MM.1S (cell line): Measurements from ENCODE around the gene ZBTB42.

Source experiments
- DNase-seq: peaks from one replicate; pipeline ENCODE4 v3.0.0-alpha.2; 2015
- H2AFZ ChIP-seq: fragments of 300-600 bp; sonication (generic); 2 replicates; pipeline ENCODE4 v1.6.0; 2016; ENCODE audit warnings: antibody characterized with exemption, low read length
- H3F3A ChIP-seq: fragments of 300-600 bp; sonication (generic); 2 replicates; pipeline ENCODE4 v1.6.1; 2016; ENCODE audit warnings: mild to moderate bottlenecking, antibody characterized with exemption, low read length, moderate library complexity, mixed read lengths; ENCODE audit not compliant: insufficient read depth
- H3K27ac ChIP-seq: fragments of 300-600 bp; sonication (generic); 2 replicates; pipeline ENCODE4 v1.5.1; 2016; ENCODE audit warnings: mild to moderate bottlenecking, low read length
- H3K27me3 ChIP-seq: fragments of 300-600 bp; sonication (generic); replicated peaks from 2 replicates; pipeline ENCODE4 v1.6.0; 2016; ENCODE audit warnings: low read length; ENCODE audit not compliant: insufficient read depth
- H3K36me3 ChIP-seq: fragments of 300-600 bp; sonication (generic); replicated peaks from 2 replicates; pipeline ENCODE4 v1.6.1; 2016; ENCODE audit warnings: mild to moderate bottlenecking, low read length, mixed read lengths; ENCODE audit not compliant: insufficient read depth
- H3K4me1 ChIP-seq: fragments of 300-600 bp; sonication (generic); 2 replicates; pipeline ENCODE4 v1.6.1; 2016; ENCODE audit warnings: low read length, mixed read lengths
- H3K4me2 ChIP-seq: fragments of 300-600 bp; sonication (generic); 2 replicates; pipeline ENCODE4 v1.6.0; 2016; ENCODE audit warnings: low read depth, low read length
- H3K4me3 ChIP-seq: fragments of 300-600 bp; sonication (generic); 2 replicates; pipeline ENCODE4 v1.5.1; 2016; ENCODE audit warnings: low read length, mixed read lengths
- H3K79me2 ChIP-seq: fragments of 300-600 bp; sonication (generic); 2 replicates; pipeline ENCODE4 v1.6.1; 2016; ENCODE audit warnings: mixed run types, low read length, mixed read lengths
- H3K9ac ChIP-seq: fragments of 300-600 bp; sonication (generic); 2 replicates; pipeline ENCODE4 v1.6.1; 2016; ENCODE audit warnings: low read length, mixed read lengths
- H3K9me2 ChIP-seq: fragments of 300-600 bp; sonication (generic); replicated peaks from 2 replicates; pipeline ENCODE4 v1.6.1; 2016; ENCODE audit warnings: mild to moderate bottlenecking, low read length, mixed read lengths; ENCODE audit not compliant: insufficient read depth
- H3K9me3 ChIP-seq: fragments of 300-600 bp; sonication (generic); replicated peaks from 2 replicates; pipeline ENCODE4 v1.6.1; 2016; ENCODE audit warnings: mild to moderate bottlenecking, low read length, mixed read lengths; ENCODE audit not compliant: insufficient read depth
- H4K20me1 ChIP-seq: fragments of 300-600 bp; sonication (generic); 2 replicates; pipeline ENCODE4 v1.6.1; 2016; ENCODE audit warnings: mild to moderate bottlenecking, low read length, moderate library complexity, mixed read lengths; ENCODE audit not compliant: insufficient read depth
- CTCF ChIP-seq: fragments of 300-600 bp; sonication (generic); IDR thresholded peaks from 2 replicates; pipeline ENCODE4 v1.5.1; 2016; ENCODE audit warnings: antibody characterized with exemption, low read length, mixed read lengths
- EZH2 ChIP-seq: fragments of 300-600 bp; sonication (generic); optimal IDR thresholded peaks from 2 replicates; pipeline ENCODE3; 2017; ENCODE audit warnings: low read depth, mild to moderate bottlenecking, antibody characterized with exemption, low read length, mixed read lengths
- EZH2phosphoT487 ChIP-seq: fragments of 300-600 bp; sonication (generic); IDR thresholded peaks from 2 replicates; pipeline ENCODE4 v1.6.1; 2018; ENCODE audit warnings: antibody characterized with exemption, low read length

The ZBTB42 gene

GRCh38 chr14:104852280-104852663 lies 51.4 kb downstream of the ZBTB42 start:
- Histone ChIP-seq H2AFZ (no peak overlapping the region), H3K9me3 (no peaks in the 10 kb centered on the region), H3K27me3 (peaks cover 60% of the 10 kb centered on the region), H3K9me2 (no peaks in the 10 kb centered on the region), H4K20me1 (no peaks in the 10 kb centered on the region), H3K36me3 (no peaks in the 10 kb centered on the region), H3K79me2 (no peaks in the 10 kb centered on the region), H3F3A (no peaks in the 10 kb centered on the region), H3K4me1 (no peaks in the 10 kb centered on the region), H3K9ac (no peak overlapping the region), H3K27ac (no peak overlapping the region), H3K4me3 (no peak overlapping the region), H3K4me2 (no peak overlapping the region)
- no peak for DNase-seq
- TF ChIP-seq CTCF (no peak), EZH2 (no peak), EZH2phosphoT487 (no peak)
